Measurements from ENCODE around the gene CHST15.

The CHST15 gene

DNA sequence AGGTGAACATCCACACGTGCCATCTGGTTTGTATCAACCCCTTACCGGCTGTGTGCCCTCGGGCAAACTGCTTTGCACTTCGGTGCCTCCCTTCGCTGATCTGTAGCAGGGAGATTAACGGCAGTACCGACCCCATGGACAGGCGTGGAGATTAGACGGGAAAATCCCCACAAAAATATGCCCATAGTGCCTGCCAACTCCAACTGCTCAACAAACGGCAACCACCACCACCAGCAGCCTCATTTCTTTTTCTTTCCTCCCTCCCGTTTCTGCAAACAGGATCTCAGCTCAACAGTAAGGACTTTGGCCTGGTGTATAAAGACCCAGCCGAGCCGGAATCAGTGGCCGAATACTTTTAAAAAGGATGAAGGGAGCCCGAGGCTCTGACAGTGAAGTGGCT is 31.0 kb downstream of the CHST15 start:
- no peak for TF ChIP-seq EZH2phosphoT487 (IDR thresholded peaks at IDR 0.05; ENCODE audit: borderline replicate concordance, low read length)
- TF ChIP-seq, protein P1, sequence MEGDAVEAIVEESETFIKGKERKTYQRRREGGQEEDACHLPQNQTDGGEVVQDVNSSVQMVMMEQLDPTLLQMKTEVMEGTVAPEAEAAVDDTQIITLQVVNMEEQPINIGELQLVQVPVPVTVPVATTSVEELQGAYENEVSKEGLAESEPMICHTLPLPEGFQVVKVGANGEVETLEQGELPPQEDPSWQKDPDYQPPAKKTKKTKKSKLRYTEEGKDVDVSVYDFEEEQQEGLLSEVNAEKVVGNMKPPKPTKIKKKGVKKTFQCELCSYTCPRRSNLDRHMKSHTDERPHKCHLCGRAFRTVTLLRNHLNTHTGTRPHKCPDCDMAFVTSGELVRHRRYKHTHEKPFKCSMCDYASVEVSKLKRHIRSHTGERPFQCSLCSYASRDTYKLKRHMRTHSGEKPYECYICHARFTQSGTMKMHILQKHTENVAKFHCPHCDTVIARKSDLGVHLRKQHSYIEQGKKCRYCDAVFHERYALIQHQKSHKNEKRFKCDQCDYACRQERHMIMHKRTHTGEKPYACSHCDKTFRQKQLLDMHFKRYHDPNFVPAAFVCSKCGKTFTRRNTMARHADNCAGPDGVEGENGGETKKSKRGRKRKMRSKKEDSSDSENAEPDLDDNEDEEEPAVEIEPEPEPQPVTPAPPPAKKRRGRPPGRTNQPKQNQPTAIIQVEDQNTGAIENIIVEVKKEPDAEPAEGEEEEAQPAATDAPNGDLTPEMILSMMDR (IDR thresholded peaks at IDR 0.05; ENCODE audit: low read depth, low read length, poor library complexity, severe bottlenecking): no peak
- Histone ChIP-seq H3F3A (ENCODE audit: control insufficient read depth, insufficient read depth) (peaks cover 26% of the 10 kb centered on the region), H3K4me1 (ENCODE audit: control insufficient read depth, low read length) (peaks cover 83% of the 10 kb centered on the region), H3K4me3 (ENCODE audit: low read length) (no peak overlapping the region), H3K79me2 (ENCODE audit: control insufficient read depth, low read length) (peaks cover 89% of the 10 kb centered on the region), H3K36me3 (ENCODE audit: control insufficient read depth, low read length) (peaks cover 35% of the 10 kb centered on the region), H3K27ac (ENCODE audit: low read depth, low read length) (no peak overlapping the region), H4K20me1 (ENCODE audit: control insufficient read depth, insufficient read depth, low read depth, low read length) (no peaks in the 10 kb centered on the region), H3K9me3 (ENCODE audit: control insufficient read depth, insufficient read depth, low read length) (no peaks in the 10 kb centered on the region), H3K27me3 (ENCODE audit: control insufficient read depth, low read length) (no peaks in the 10 kb centered on the region), H3K9me2 (replicated peaks; ENCODE audit: control insufficient read depth, low read length) (no peaks in the 10 kb centered on the region), H3K4me2 (ENCODE audit: low read length) (peak overlapping the region; percentile 87; the same call in 1 of the 2 replicates)

DNA sequence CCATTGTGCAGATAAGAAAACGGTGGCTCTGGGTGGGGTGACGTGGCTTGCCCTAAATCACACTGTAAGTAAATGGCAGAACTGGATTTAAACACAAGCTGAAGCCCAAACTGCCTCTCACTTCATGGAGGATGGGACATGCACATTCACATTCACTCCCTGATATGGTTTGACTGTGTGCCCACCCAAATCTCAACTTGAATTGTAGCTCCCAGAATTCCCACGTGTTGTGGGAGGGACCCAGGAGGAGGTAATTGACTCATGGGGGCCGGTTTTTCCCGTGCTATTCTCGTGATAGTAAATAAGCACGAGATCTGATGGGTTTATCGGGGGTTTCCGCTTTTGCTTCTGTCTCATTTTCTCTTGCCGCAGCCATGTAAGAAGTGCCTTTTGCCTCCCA is 32.4 kb downstream of the CHST15 start:
- no peak overlapping the region for H3K27ac ChIP-seq (ENCODE audit: low read depth, low read length)

DNA sequence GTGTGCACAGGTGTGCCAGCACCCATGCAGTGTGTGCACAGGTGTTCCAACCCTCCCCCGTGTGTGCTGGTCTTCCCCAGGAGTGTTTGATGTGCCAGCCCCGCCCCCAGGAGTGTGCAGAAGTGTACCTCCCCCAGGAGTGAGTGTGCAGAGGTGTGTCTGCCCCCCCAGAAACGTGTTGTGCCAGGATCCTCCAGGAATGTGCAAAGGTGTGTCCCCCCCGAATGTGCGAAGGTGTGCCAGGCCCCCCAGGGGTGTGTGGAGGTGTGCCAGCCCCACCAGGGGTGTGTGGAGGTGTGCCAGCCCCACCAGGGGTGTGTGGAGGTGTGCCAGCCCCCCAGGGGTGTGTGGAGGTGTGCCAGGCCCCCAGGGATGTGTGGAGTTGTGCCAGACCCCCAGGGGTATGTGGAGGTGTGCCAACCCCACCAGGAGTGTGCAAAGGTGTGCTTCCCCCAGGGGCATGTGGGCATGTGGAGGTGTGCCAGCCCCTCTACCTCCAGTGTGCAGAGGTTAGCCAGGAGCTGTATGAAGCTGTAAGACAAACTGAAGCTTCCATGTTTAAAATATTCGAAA is 33.2 kb downstream of the CHST15 start:
- no peaks in the 10 kb centered on the region for H4K20me1 ChIP-seq (ENCODE audit: control insufficient read depth, insufficient read depth, low read depth, low read length)
- H3K79me2 ChIP-seq (ENCODE audit: control insufficient read depth, low read length): peaks cover 90% of the 10 kb centered on the region
- H3K27ac ChIP-seq (ENCODE audit: low read depth, low read length): no peak overlapping the region
- TF ChIP-seq EZH2phosphoT487 (IDR thresholded peaks at IDR 0.05; ENCODE audit: borderline replicate concordance, low read length): no peak
- TF ChIP-seq, protein P1 (IDR thresholded peaks at IDR 0.05; ENCODE audit: low read depth, low read length, poor library complexity, severe bottlenecking): no peak
- H3K4me2 ChIP-seq (ENCODE audit: low read length): no peak overlapping the region
- H3K4me3 ChIP-seq (ENCODE audit: low read length): no peak overlapping the region
- H3K4me1 ChIP-seq (ENCODE audit: control insufficient read depth, low read length): peaks cover 83% of the 10 kb centered on the region
- peaks cover 35% of the 10 kb centered on the region for H3K36me3 ChIP-seq (ENCODE audit: control insufficient read depth, low read length)
- no peaks in the 10 kb centered on the region for H3K9me3 ChIP-seq (ENCODE audit: control insufficient read depth, insufficient read depth, low read length)
- H3F3A ChIP-seq (ENCODE audit: control insufficient read depth, insufficient read depth): peaks cover 18% of the 10 kb centered on the region
- no peaks in the 10 kb centered on the region for H3K9me2 ChIP-seq (replicated peaks; ENCODE audit: control insufficient read depth, low read length)
- no peaks in the 10 kb centered on the region for H3K27me3 ChIP-seq (ENCODE audit: control insufficient read depth, low read length)

More for the DNA sequence above, 32.4 kb downstream of the CHST15 start:
- Histone ChIP-seq H3F3A (ENCODE audit: control insufficient read depth, insufficient read depth) (peaks cover 26% of the 10 kb centered on the region), H3K4me1 (ENCODE audit: control insufficient read depth, low read length) (peaks cover 83% of the 10 kb centered on the region), H3K36me3 (ENCODE audit: control insufficient read depth, low read length) (peaks cover 35% of the 10 kb centered on the region), H3K9me2 (replicated peaks; ENCODE audit: control insufficient read depth, low read length) (no peaks in the 10 kb centered on the region), H3K79me2 (ENCODE audit: control insufficient read depth, low read length) (peaks cover 89% of the 10 kb centered on the region), H3K4me2 (ENCODE audit: low read length) (no peak overlapping the region), H3K4me3 (ENCODE audit: low read length) (no peak overlapping the region), H3K9me3 (ENCODE audit: control insufficient read depth, insufficient read depth, low read length) (no peaks in the 10 kb centered on the region), H4K20me1 (ENCODE audit: control insufficient read depth, insufficient read depth, low read depth, low read length) (no peaks in the 10 kb centered on the region), H3K27me3 (ENCODE audit: control insufficient read depth, low read length) (no peaks in the 10 kb centered on the region)
- TF ChIP-seq EZH2phosphoT487 (IDR thresholded peaks at IDR 0.05; ENCODE audit: borderline replicate concordance, low read length): no peak
- TF ChIP-seq, protein P1 (IDR thresholded peaks at IDR 0.05; ENCODE audit: low read depth, low read length, poor library complexity, severe bottlenecking): no peak
